GM12865 (cell line): Measurements from ENCODE around the gene EPB41L2.
"Not testable (repeated sequence)": the region's sequence is repeated elsewhere in the genome, so short reads cannot be mapped to it uniquely, and the experiment has no call there.

Source experiments
- DNase-seq: peaks from one replicate; pipeline ENCODE4 v3.0.0; 2010; ENCODE audit warnings: low read depth
- H3K4me3 ChIP-seq: 2 replicates; pipeline ENCODE4 v1.5.1; 2011; ENCODE audit warnings: mild to moderate bottlenecking, low read depth, low read length, control low read depth
- TF ChIP-seq, protein P1 (sequence below): IDR thresholded peaks from 2 replicates; pipeline ENCODE4 v1.5.1; 2011; ENCODE audit warnings: low read length, control low read depth, low read depth, inconsistent platforms; ENCODE audit not compliant: insufficient read depth; ENCODE audit errors: missing control alignments

The EPB41L2 gene

DNA sequence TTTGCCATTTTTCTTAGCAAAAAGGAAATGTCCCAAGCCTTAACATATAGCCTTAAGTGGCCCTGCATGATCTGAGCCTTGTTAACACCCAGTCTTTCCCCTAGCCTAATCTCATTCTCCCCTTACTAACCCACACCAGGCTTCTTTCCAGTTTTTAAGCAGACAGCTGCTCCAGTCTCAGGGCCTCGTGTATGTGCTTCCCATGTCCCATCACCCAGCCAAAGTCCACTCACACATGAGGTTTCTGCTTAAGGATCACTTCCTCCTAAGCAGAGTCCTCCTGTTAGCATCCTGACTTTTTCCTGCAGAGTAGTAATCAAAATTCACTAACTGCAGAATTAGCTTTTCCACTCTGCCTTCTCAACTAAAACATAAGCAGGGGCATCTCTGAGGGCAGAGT lies 139.7 kb downstream of the EPB41L2 start:
- TF ChIP-seq, protein P1, sequence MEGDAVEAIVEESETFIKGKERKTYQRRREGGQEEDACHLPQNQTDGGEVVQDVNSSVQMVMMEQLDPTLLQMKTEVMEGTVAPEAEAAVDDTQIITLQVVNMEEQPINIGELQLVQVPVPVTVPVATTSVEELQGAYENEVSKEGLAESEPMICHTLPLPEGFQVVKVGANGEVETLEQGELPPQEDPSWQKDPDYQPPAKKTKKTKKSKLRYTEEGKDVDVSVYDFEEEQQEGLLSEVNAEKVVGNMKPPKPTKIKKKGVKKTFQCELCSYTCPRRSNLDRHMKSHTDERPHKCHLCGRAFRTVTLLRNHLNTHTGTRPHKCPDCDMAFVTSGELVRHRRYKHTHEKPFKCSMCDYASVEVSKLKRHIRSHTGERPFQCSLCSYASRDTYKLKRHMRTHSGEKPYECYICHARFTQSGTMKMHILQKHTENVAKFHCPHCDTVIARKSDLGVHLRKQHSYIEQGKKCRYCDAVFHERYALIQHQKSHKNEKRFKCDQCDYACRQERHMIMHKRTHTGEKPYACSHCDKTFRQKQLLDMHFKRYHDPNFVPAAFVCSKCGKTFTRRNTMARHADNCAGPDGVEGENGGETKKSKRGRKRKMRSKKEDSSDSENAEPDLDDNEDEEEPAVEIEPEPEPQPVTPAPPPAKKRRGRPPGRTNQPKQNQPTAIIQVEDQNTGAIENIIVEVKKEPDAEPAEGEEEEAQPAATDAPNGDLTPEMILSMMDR, result no peak

DNA sequence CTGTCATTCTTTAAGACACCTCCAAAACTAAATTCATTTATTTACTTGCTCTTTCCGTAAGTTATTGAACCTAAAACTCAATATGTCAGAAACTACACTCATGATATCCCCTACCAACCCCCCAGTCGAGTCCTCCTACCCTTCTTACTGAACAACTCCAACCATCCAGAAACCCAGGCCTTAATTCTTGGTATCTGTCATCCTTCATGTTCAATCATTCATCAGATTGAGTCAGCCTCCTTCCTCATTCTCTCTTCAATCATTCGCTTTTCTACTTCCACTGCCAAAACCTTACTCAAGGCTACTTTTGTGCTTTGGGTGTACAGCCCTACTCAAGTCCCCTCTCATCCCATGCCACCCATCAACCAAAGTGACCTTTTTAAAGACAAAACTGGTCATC lies 140.1 kb downstream of the EPB41L2 start:
- TF ChIP-seq, protein P1, result no peak
- no peak for DNase-seq
- no peak overlapping the region for H3K4me3 ChIP-seq

More for the DNA sequence above, 139.7 kb downstream of the EPB41L2 start:
- no peak overlapping the region for H3K4me3 ChIP-seq
- no peak for DNase-seq

DNA sequence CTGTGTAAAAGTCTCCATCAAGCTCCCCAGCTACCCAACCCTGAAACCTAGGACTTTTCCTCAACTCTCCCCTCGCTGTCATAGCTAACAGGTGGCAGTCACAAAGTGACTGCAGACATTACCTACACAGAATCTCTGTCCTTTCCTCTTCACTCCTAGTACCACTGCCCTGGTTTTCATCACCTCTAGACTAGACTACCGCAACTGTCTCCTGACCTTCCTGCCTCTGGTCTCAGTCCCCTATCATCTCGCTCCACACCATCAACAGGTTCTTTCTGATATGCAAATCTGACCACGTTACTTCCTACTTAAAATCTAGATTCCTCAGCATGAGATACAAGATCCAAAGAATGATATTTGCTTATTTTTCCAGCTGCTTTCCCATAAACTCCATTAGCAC lies 142.1 kb downstream of the EPB41L2 start:
- TF ChIP-seq, protein P1, result no peak

DNA sequence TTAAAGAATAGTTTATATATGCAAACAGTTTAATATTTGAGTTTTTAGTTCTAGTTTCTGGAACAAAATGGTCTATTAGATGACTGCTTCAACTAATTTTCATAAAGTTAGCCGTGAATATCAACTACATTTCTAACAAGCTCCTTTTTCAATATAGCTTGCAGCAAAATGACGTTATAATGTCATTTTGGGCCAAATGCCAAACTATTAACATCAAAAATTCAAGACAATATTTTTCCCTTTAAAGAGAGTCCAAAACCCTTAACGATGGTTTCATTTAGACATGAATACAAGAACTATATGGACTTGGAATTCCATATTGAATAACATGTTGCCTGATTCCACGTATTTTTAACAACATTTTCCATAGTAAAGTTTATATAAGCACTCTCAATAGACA lies 144.9 kb downstream of the EPB41L2 start:
- no peak for DNase-seq
- TF ChIP-seq, protein P1, result no peak
- no peak overlapping the region for H3K4me3 ChIP-seq

More for the DNA sequence above, 142.1 kb downstream of the EPB41L2 start:
- H3K4me3 ChIP-seq, result no peak overlapping the region
- no peak for DNase-seq

DNA sequence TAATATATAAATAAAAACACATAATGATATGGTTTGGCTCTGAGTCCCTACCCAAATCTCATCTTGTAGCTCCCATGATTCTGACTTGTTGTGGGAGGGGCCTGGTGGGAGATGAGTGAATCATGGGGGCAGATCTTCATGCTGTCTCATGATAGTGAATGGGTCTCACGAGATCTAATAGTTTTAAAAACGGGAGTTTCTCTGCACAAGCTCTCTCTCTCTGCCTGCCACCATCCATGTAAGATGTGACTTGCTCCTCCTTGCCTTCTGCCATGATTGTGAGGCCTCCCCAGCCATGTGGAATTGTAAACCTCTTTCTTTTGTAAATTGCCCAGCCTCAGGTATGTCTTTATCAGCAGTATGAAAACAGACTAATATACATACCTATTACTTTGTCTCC lies 147.4 kb downstream of the EPB41L2 start:
- not testable (repeated sequence) for DNase-seq, H3K4me3 ChIP-seq

DNA sequence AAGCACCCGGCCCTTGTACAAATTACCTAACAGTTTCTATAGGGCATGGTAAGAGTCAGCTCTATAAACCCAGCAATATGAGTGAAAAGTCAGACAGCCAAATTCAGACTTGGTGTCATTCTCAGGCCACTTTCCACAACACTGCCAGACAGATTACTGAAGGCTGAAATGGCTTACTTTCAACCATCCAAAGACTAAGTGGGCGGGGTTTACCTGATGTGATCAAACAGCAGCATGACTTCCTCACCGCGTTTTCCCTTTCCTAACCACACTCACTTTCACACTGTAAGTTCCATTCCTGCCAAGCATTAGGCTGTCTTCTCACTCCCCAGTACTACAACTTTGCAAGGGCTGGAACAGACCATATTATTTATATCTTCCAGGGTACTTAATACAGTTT lies 149.9 kb downstream of the EPB41L2 start:
- H3K4me3 ChIP-seq, result no peak overlapping the region
- peak; percentile 48 for DNase-seq
- TF ChIP-seq, protein P1, result no peak

DNA sequence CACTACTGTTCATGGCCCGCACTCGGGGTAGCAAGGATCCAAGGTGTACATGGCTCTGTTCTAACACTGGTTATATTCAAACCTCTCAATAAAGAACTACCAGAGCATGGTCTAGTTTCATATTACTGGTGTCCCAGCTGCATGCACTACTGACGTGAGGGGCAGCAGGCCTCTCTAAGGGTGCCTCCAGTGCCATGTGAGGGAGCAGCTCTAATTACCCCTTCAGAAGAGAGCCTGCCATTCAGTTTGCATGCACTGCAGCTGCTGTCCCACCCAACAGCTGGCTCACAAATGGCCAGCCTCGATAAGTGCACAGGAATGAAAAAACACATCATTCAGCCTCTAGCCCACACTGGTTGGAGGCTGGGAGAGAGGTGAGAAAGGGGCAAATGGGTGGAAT lies 150.6 kb downstream of the EPB41L2 start:
- no peak overlapping the region for H3K4me3 ChIP-seq
- TF ChIP-seq, protein P1, result no peak
- no peak for DNase-seq
